GM19328 (cell line): ENCODE data around the gene SGCE.
A peak's percentile ranks its signal among the peaks of the same experiment; 100 is the strongest.

Source experiments
- ATAC-seq: cut with Tn5 transposase; IDR thresholded peaks from one replicate; pipeline ENCODE4 v1.9.1; 2021; ENCODE audit warnings: mild to moderate bottlenecking, moderate library complexity; ENCODE audit not compliant: unreplicated experiment

The SGCE gene

GRCh38 chr7:94630855-94631254, 25.1 kb downstream of the SGCE start:
- no peak for ATAC-seq

- no peak for ATAC-seq
Observed at GRCh38 chr7:94623820-94624219, 32.1 kb downstream of the SGCE start.

GRCh38 chr7:94621120-94621519, 34.8 kb downstream of the SGCE start:
- ATAC-seq = no peak

- peak; percentile 86 for ATAC-seq
Observed at GRCh38 chr7:94620703-94621118, 35.2 kb downstream of the SGCE start.

DNA sequence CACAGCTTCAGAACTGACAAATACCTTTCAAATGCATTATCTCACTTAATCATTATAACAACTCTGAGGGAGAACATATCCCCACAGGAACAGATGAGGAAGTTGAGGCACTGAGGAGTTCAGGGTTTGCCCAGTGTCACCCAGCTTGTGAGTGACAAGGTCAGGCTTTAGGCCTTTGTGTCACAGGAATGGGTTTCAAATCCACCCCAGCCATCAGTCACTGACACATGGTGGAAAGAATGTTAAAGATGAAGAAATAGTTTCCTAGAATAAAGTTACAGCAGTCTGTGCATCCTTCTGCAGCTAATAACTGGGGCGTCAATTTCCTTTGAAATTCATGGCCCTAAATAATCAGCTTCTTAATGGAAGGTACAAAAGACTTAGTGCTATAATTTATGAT, 37.8 kb downstream of the SGCE start:
- no peak for ATAC-seq

DNA sequence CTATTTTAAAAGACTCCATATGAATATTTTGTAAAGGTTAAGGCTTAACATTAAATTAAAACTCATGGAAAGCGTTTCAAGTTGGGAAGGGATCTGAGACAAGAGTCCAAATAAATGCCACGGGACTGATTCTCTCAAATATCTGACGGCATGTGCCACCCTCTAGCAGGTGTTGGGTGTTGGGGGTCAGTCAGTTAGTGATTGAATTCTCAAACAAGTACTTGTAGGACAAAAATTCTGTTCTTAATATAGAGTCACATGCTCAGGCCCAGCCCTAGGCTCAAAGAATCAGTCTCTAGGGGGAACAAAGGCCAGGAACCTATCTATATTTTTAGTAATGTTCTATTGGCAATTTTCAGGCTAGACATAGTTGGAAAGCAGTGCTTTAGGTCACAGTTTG, 39.1 kb downstream of the SGCE start:
- ATAC-seq = no peak

- ATAC-seq = no peak
Observed at GRCh38 chr7:94615666-94616065, 40.3 kb downstream of the SGCE start.

GRCh38 chr7:94612661-94613060, 43.3 kb downstream of the SGCE start:
- ATAC-seq = no peak

DNA sequence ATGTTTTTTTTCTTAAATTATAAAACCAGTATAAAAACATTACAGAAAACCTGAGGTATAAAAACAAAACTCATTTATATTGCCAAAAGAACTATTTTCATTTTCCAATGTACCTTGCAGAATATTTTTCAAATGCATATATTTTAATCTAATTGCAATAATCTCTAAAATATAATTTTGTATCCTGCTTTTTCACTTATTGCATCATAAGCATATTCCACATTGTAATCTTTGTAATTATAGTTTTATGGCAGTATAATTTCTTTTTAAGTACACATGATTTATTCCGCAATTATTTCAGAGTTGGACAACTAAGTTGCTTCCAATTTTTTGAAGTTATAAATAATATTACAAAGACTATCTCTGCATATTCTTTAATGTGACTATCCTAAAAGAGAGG, 43.7 kb downstream of the SGCE start:
- no peak for ATAC-seq

DNA sequence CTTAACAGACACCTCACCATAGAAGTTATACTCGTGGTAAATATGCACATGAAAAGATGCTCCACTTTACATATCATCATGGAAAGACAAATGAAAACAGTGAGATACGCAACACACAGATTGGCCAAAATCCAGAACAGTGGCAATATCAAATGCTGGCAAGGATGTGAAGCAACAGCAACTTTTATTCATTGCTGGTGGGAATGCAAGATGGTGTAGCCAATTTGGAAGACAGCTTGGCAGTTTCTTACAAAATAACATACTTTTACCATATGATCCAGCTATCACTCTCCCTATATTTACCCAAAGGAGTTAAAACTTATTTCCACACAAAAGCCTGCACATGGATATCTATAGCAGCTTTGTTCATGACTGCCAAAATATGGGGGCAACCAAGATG, 46.4 kb downstream of the SGCE start:
- no peak for ATAC-seq

- no peak for ATAC-seq
Observed at GRCh38 chr7:94605031-94605430, 50.9 kb downstream of the SGCE start.

GRCh38 chr7:94602181-94602580, 53.8 kb downstream of the SGCE start:
- ATAC-seq = no peak

- ATAC-seq = no peak
Observed at GRCh38 chr7:94600267-94600666, 55.7 kb downstream of the SGCE start.

- no peak for ATAC-seq
Observed at GRCh38 chr7:94595717-94596116, 60.2 kb downstream of the SGCE start.

DNA sequence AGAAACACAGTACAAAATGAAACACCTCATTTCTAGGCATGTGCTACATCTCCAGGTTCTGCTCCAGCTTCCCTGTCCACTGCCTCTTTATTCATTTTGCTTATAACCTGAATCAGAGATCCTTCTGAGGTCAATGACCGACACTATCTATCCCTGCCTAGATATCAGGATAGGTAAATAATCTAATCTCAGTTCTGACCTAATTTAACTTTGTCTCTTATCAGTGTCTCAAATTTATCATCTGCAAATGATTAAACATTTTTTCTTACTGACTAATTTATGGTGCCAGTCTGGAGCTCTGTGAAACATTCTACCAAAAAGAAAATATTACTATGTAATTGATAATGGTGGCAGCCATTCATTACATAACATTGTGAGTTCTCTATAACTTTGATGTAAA, 61.1 kb downstream of the SGCE start:
- ATAC-seq = no peak

GRCh38 chr7:94591176-94591575, 64.8 kb downstream of the SGCE start:
- no peak for ATAC-seq

GRCh38 chr7:94590526-94591162, 65.3 kb downstream of the SGCE start:
- ATAC-seq = no peak

DNA sequence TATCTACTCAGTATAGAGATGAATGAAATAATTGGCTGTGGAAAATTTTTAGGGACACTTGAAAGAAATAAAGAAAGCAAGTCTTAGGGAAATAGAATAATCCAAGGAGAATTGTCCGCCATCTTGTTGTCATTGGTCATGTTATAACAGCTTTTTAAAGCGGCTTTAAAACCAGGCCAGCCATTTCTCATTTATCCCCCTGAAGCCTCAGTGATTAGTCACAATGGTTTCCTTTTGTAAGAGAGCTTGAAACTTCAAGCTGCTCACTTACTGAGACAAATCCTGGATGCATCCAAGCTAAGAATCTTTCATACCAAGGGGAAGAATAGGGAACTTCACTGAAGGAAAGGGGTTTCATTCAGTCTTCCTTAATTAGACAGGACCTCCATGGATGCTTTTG, 67.9 kb downstream of the SGCE start:
- no peak for ATAC-seq

GRCh38 chr7:94584113-94584512, 71.8 kb downstream of the SGCE start:
- no peak for ATAC-seq

- ATAC-seq = no peak
Observed at GRCh38 chr7:94580601-94581000, 75.3 kb downstream of the SGCE start.

DNA sequence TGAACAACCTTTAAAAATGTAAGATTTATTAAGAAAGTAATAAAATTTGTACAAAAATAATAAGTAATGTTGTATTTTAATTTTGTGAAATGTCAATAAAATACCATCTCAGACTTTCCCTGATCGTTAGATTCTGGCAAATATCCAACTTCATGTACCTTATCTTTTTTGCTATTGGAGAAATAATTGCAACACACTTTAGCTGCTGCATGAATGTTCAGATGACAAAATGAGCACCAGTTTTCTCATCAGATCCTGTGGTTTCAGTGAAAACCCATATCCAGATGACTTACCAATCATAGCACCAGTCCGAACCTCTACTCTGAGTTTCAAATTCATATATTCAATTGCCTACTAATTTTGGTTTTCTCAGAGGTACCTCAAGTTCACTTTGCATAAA, 76.5 kb downstream of the SGCE start:
- ATAC-seq = no peak

DNA sequence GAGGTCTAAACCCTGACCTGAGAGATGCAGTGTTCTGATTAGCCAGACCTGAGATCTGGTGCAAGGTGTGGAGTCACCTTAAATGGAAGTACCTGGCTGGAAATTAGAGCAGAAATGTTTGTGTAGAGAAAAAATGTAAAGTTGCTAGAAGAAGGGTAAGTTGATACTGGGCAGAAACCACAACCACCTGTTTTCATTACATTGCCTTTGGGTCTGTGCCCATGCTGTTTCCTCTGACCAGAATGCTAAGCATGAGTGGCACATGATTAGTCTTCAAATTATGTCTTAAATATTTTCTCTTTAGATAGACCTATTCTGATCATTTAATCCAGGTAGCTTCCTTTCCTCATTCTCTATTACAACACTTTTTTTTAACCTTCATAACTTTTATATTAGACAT, 77.3 kb downstream of the SGCE start:
- ATAC-seq = no peak

- ATAC-seq = no peak
Observed at GRCh38 chr7:94577357-94577756, 78.6 kb downstream of the SGCE start.
